HepG2 (cell line): ENCODE data around the gene SLC9C2. TPM values are rescaled to one million over a fixed set of nuclear protein-coding genes. Genes with fewer than 3 reads are reported as not detected.

Experiments used
- ARNT ChIP-seq: fragments of 450-650 bp; IDR thresholded peaks from 2 replicates; pipeline ENCODE4 v1.6.1; 2017
- CAMTA2 ChIP-seq: sonication (generic); formaldehyde crosslinking; IDR thresholded peaks from 2 replicates; pipeline ENCODE4 v1.4.0; 2020; ENCODE audit warnings: mild to moderate bottlenecking, missing genetic modification reagents, borderline replicate concordance
- CREM ChIP-seq, 2 experiments: sonication (generic) in 1 of 2; formaldehyde crosslinking in 1 of 2; IDR thresholded peaks; 2 replicates each; pipeline versions ENCODE4 v1.4.0 to v1.6.1; 2016 to 2020; ENCODE audit warnings: antibody characterized with exemption in 1 of 2, mild to moderate bottlenecking in 1 of 2, missing genetic modification reagents in 1 of 2
- KLF13 ChIP-seq: sonication (generic); formaldehyde crosslinking; IDR thresholded peaks from 2 replicates; pipeline ENCODE4 v1.4.0; 2020; ENCODE audit warnings: mild to moderate bottlenecking, missing genetic modification reagents
- KLF16 ChIP-seq, 2 experiments: sonication (generic) in 1 of 2; formaldehyde crosslinking in 1 of 2; IDR thresholded peaks; 2 replicates each; pipeline versions ENCODE4 v1.6.1 to v1.8.0; 2016 to 2023; ENCODE audit warnings: missing genetic modification reagents in 2 of 2, missing compliant biosample characterization in 1 of 2
- KMT2A ChIP-seq: sonication (generic); formaldehyde crosslinking; IDR thresholded peaks from 2 replicates; pipeline ENCODE4 v1.4.0; 2020; ENCODE audit warnings: missing genetic modification reagents
- MTA3 ChIP-seq: sonication (generic); formaldehyde crosslinking; IDR thresholded peaks from 2 replicates; pipeline ENCODE4 v1.4.0; 2020; ENCODE audit warnings: missing genetic modification reagents
- NR2F2 ChIP-seq: IDR thresholded peaks from 2 replicates; pipeline ENCODE4 v1.6.1; 2012; ENCODE audit warnings: low read depth, inconsistent platforms, borderline replicate concordance
- PATZ1 ChIP-seq: sonication (generic); formaldehyde crosslinking; IDR thresholded peaks from 2 replicates; pipeline ENCODE4 v1.4.0; 2020; ENCODE audit warnings: missing genetic modification reagents
- SYNCRIP ChIP-seq: fragments of 200-400 bp; formaldehyde crosslinking; IDR thresholded peaks from 2 replicates; pipeline ENCODE4 v1.6.1; 2018; ENCODE audit warnings: mild to moderate bottlenecking, low read depth, low read length; ENCODE audit not compliant: insufficient read depth
- THAP7 ChIP-seq: sonication (generic); formaldehyde crosslinking; IDR thresholded peaks from 2 replicates; pipeline ENCODE4 v1.8.1; 2023; ENCODE audit warnings: mild to moderate bottlenecking, missing genetic modification reagents
- ZBTB4 ChIP-seq: sonication (generic); formaldehyde crosslinking; IDR thresholded peaks from 2 replicates; pipeline ENCODE4 v1.4.0; 2020; ENCODE audit warnings: missing genetic modification reagents, mild to moderate bottlenecking, borderline replicate concordance
- ZHX1 ChIP-seq: sonication (generic); formaldehyde crosslinking; IDR thresholded peaks from 2 replicates; pipeline ENCODE4 v1.8.1; 2022; ENCODE audit warnings: low read depth, mild to moderate bottlenecking, missing genetic modification reagents
- ZNF121 ChIP-seq: sonication (generic); formaldehyde crosslinking; IDR thresholded peaks from 2 replicates; pipeline ENCODE4 v1.5.0; 2020; ENCODE audit warnings: mild to moderate bottlenecking, missing genetic modification reagents
- ZNF362 ChIP-seq: sonication (generic); formaldehyde crosslinking; IDR thresholded peaks from 2 replicates; pipeline ENCODE4 v1.4.0; 2020; ENCODE audit warnings: missing genetic modification reagents, mild to moderate bottlenecking, borderline replicate concordance
- ZNF557 ChIP-seq: sonication (generic); formaldehyde crosslinking; IDR thresholded peaks from 2 replicates; pipeline ENCODE4 v1.4.0; 2020; ENCODE audit warnings: missing genetic modification reagents
- ZNF567 ChIP-seq: sonication (generic); formaldehyde crosslinking; IDR thresholded peaks from 2 replicates; pipeline ENCODE4 v1.8.1; 2023; ENCODE audit warnings: mild to moderate bottlenecking, missing genetic modification reagents, borderline replicate concordance
- ZNF761 ChIP-seq: sonication (generic); formaldehyde crosslinking; conservative IDR thresholded peaks from 2 replicates; pipeline ENCODE4 v1.4.0; 2020; ENCODE audit warnings: mild to moderate bottlenecking, missing genetic modification reagents
- polyA plus RNA-seq, 8 experiments: library from polyadenylated mRNA; depleted of rRNA in 3 of 8; stranded (reverse) in 7 of 8; unstranded in 1 of 8; fragments of >200 nt; fragmentation: Illumina TruSeq in 4 of 8; extraction: Trizol in 4 of 8; gene quantifications; 2 replicates each; pipeline versions ENCODE4 v1.2.1 to v1.2.3, GENCODE V29; 2011 to 2016; ENCODE audit warnings: low read depth in 4 of 8, missing spikeins in 1 of 8, mixed read lengths in 1 of 8; ENCODE audit not compliant: insufficient read depth in 1 of 8
- total RNA-seq, 5 experiments: library from RNA; depleted of rRNA; stranded (reverse); fragments of >200 nt; fragmentation: Illumina TruSeq; extraction: Trizol; gene quantifications; 2 replicates each; pipeline ENCODE4 v1.2.3, GENCODE V29; 2016; ENCODE audit warnings: low read depth in 1 of 5
- TF ChIP-seq, protein P1 (sequence below): sonication (generic); formaldehyde crosslinking; IDR thresholded peaks from 2 replicates; pipeline ENCODE4 v1.5.0; 2020; ENCODE audit warnings: missing genetic modification reagents

Gene SLC9C2
- total and polyA plus RNA-seq, 2 of the 13 experiments (the other 11 are each of a cell fraction or from before 2014, with no cell fraction given), result 0.03 TPM; not detected in 1

GRCh38 chr1:173476665-173477285 is 126.1 kb downstream of the SLC9C2 start (continued):
- TF ChIP-seq KMT2A (CRISPR knock-in tag), result no peak
- no peak for TF ChIP-seq ZBTB4 (CRISPR knock-in tag)
- no peak for TF ChIP-seq ZNF567 (CRISPR knock-in tag)
- no peak; a peak in 1 of 4 replicates for TF ChIP-seq KLF16 (CRISPR knock-in tag; IDR thresholded peaks at IDR 0.05)
- TF ChIP-seq ZNF761, result no peak
- TF ChIP-seq KLF13 (CRISPR knock-in tag), result no peak
- TF ChIP-seq CAMTA2 (CRISPR knock-in tag), result no peak
- no peak for TF ChIP-seq THAP7 (CRISPR knock-in tag)
- TF ChIP-seq, protein P1, sequence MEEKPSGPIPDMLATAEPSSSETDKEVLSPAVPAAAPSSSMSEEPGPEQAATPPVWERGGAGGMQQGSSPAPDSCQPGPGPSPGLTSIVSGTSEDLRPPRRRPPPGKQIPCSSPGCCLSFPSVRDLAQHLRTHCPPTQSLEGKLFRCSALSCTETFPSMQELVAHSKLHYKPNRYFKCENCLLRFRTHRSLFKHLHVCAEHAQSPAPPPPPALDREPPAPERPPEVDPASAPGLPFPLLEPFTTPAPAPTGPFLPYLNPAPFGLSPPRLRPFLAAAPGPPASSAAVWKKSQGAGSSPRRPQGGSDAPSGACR (CRISPR knock-in tag), result no peak
- no peak for TF ChIP-seq PATZ1 (CRISPR knock-in tag)
- no peak for TF ChIP-seq NR2F2
- no peak for TF ChIP-seq ZNF362
- no peak for TF ChIP-seq MTA3 (CRISPR knock-in tag)
- no peak for TF ChIP-seq ZNF557 (CRISPR knock-in tag)
- TF ChIP-seq ZHX1, result no peak
- TF ChIP-seq ZNF121 (CRISPR knock-in tag), result no peak
- no peak for TF ChIP-seq SYNCRIP
- peak; percentile 29; the same call in 1 of the 2 replicates for TF ChIP-seq CREM (IDR thresholded peaks at IDR 0.05)
- no peak for TF ChIP-seq CREM (CRISPR knock-in tag; IDR thresholded peaks at IDR 0.05)
- TF ChIP-seq ARNT, result no peak
